Measurements from ENCODE around the gene GET3. TPM values are rescaled to one million over a fixed set of nuclear protein-coding genes. Genes with fewer than 3 reads are reported as not detected.
A peak's percentile ranks its signal among the peaks of the same experiment; 100 is the strongest.

The GET3 gene
- total and polyA plus RNA-seq, 2 of the 13 experiments (the other 11 are each of a cell fraction or from before 2014, with no cell fraction given), result 57.7 to 59.4 TPM

- peak; percentile 71 for TF ChIP-seq PATZ1 (CRISPR knock-in tag; IDR thresholded peaks at IDR 0.05)
- TF ChIP-seq TOE1 (CRISPR knock-in tag; IDR thresholded peaks at IDR 0.05), result no peak
These were observed 42.1 kb downstream of the GET3 start (continued) for GRCh38 chr19:12779162-12779993.

- Histone ChIP-seq H3K4me1 (ENCODE audit: insufficient read depth, low read length) (peaks cover 81% of the 10 kb centered on the region), H3K4me2 (ENCODE audit: low read depth, low read length) (peak overlapping the region; percentile 92), H3K27me3 (ENCODE audit: control insufficient read depth in 1 of 2, insufficient read depth in 2 of 2, low read length in 2 of 2) (no peaks in the 10 kb centered on the region; a peak in 3 of 5 replicates), H3K36me3 (replicated peaks in 1 of 2; ENCODE audit: control insufficient read depth in 1 of 2, insufficient read depth in 2 of 2, low read length in 2 of 2) (no peaks in the 10 kb centered on the region), H3K9ac (ENCODE audit: insufficient read depth, low read depth, low read length) (no peak overlapping the region), H3K27ac (ENCODE audit: extremely low read length, insufficient read depth, low read length) (no peak overlapping the region), H3K9me3 (ENCODE audit: low read length) (no peaks in the 10 kb centered on the region), H3K79me2 (ENCODE audit: insufficient read depth, low read length) (no peaks in the 10 kb centered on the region), H2AFZ (ENCODE audit: low read length) (no peak overlapping the region), H3K4me3 (replicated peaks in 1 of 3; ENCODE audit: insufficient read depth in 1 of 3, low read depth in 2 of 3, low read length in 3 of 3) (peak overlapping the region; percentile 25 to 73 (median 65); a peak in 5 of 6 replicates), H4K20me1 (ENCODE audit: insufficient read depth, low read length) (no peaks in the 10 kb centered on the region)
- no CpG with 5 or more reads among the region's 12 CpGs for WGBS (ENCODE audit: low lambda C conversion rate)
- no peak for DNase-seq (ENCODE audit: low spot score)
- in situ Hi-C loops (cut with HindIII; ENCODE audit: extremely low pct_ligation_motif_present, low pct_unique_long_range_greater_than_20kb), result no loop called here
- ChIA-PET POLR2A (interaction anchor here (1.0 to 3.9 kb wide), 3 partner anchors 10 to 18 kb away, joined by 3 to 38 read pairs (median 3); partner anchors contain the start of gene JUNB), CTCF (ENCODE audit: low intra/inter-chr PET ratio, low total read pairs) (no interaction called here)
- FAIRE-seq, result no peak
- ATAC-seq, result no peak
- intact Hi-C loops (cut with micrococcal nuclease; ENCODE audit: unreplicated experiment), result no loop called here
- no TSS peak for BruUV-seq (replicated peaks)
- TF ChIP-seq ZNF501 (CRISPR knock-in tag; IDR thresholded peaks at IDR 0.05) (peak; percentile 41; the same call in 1 of the 2 replicates), BCL3 (CRISPR knock-in tag; IDR thresholded peaks at IDR 0.05) (no peak), POLR2AphosphoS5 (IDR thresholded peaks at IDR 0.05; ENCODE audit: low read depth, low read length) (no peak), ZNF180 (CRISPR knock-in tag; IDR thresholded peaks at IDR 0.05; ENCODE audit: borderline replicate concordance, low read depth) (no peak), HNRNPLL (IDR thresholded peaks at IDR 0.05; ENCODE audit: low read depth, low read length, poor library complexity, severe bottlenecking) (no peak), ZNF343 (CRISPR knock-in tag; IDR thresholded peaks at IDR 0.05) (no peak), ZNF792 (CRISPR knock-in tag; IDR thresholded peaks at IDR 0.05) (no peak), NFAT5 (CRISPR knock-in tag; IDR thresholded peaks at IDR 0.05) (no peak), TBX2 (CRISPR knock-in tag; IDR thresholded peaks at IDR 0.05; ENCODE audit: borderline replicate concordance) (no peak), ZMYM2 (CRISPR knock-in tag; IDR thresholded peaks at IDR 0.05) (peak; percentile 47; the same call in 1 of the 2 replicates), GATAD2A (CRISPR knock-in tag; IDR thresholded peaks at IDR 0.05) (peak; percentile 40; the same call in 1 of the 2 replicates)
These were observed 44.8 kb downstream of the GET3 start for GRCh38 chr19:12782174-12782423.

Measured in HepG2 (cell line).